ENCODE data around the gene PARN. TPM values are rescaled to one million over a fixed set of nuclear protein-coding genes. Genes with fewer than 3 reads are reported as not detected.

PARN gene
- total and polyA plus RNA-seq, 2 donors (not counting 1 experiment from before 2014, with no cell fraction given): 26.7 to 32.9 TPM

DNA sequence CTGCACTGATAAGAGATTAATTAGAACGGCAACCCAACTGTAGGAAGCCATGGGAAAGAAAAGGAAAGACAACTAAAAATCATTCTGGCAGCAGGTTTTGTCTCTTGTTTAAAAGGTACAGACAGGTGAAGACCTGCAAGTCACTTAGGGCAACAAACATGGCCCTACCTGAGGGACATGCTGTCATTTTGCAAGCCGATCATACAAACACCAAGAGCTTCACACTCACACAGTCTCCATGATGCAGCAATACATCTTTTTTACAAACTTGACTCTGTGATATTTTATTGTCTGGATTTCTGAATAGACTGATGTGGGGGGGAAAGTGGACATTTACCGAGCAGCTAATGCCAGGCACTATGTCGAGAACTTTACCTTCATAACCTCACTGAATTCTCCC lies 101.8 kb downstream of the PARN start:
- Histone ChIP-seq H2AFZ (ENCODE audit: low read length) (no peak overlapping the region), H3K4me1 (ENCODE audit: control insufficient read depth, extremely low read depth, insufficient read depth, low read length) (peaks cover 6% of the 10 kb centered on the region), H3K9ac (ENCODE audit: insufficient read depth, low read length) (no peak overlapping the region), H3K27me3 (ENCODE audit: control insufficient read depth, insufficient read depth, low read length) (no peaks in the 10 kb centered on the region), H3K4me2 (ENCODE audit: extremely low read depth, insufficient read depth, low read length) (no peak overlapping the region), H4K20me1 (ENCODE audit: control insufficient read depth, extremely low read depth, insufficient read depth, low read length) (no peaks in the 10 kb centered on the region), H3K27ac (ENCODE audit: insufficient read depth, low read length) (no peak overlapping the region), H3K9me3 (ENCODE audit: control insufficient read depth, insufficient read depth, low read depth, low read length) (no peaks in the 10 kb centered on the region), H3K4me3 (replicated peaks in 1 of 4; ENCODE audit: control extremely low read depth in 1 of 4, insufficient read depth in 1 of 4, low read depth in 3 of 4, low read length in 4 of 4) (no peak overlapping the region), H3K36me3 (ENCODE audit: control insufficient read depth, insufficient read depth, low read length) (no peaks in the 10 kb centered on the region), H3K79me2 (ENCODE audit: control insufficient read depth, insufficient read depth, low read length) (no peaks in the 10 kb centered on the region)
- TF ChIP-seq, protein P1, sequence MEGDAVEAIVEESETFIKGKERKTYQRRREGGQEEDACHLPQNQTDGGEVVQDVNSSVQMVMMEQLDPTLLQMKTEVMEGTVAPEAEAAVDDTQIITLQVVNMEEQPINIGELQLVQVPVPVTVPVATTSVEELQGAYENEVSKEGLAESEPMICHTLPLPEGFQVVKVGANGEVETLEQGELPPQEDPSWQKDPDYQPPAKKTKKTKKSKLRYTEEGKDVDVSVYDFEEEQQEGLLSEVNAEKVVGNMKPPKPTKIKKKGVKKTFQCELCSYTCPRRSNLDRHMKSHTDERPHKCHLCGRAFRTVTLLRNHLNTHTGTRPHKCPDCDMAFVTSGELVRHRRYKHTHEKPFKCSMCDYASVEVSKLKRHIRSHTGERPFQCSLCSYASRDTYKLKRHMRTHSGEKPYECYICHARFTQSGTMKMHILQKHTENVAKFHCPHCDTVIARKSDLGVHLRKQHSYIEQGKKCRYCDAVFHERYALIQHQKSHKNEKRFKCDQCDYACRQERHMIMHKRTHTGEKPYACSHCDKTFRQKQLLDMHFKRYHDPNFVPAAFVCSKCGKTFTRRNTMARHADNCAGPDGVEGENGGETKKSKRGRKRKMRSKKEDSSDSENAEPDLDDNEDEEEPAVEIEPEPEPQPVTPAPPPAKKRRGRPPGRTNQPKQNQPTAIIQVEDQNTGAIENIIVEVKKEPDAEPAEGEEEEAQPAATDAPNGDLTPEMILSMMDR (conservative IDR thresholded peaks at IDR 0.05 in 1 of 2, IDR thresholded peaks at IDR 0.05 in 1 of 2; ENCODE audit: low read depth in 1 of 2, low read length in 2 of 2): no peak
- TF ChIP-seq EZH2 (IDR thresholded peaks at IDR 0.05; ENCODE audit: low read length, missing control alignments): no peak
- DNase-seq (ENCODE audit: low read depth in 2 of 2): no peak

DNA sequence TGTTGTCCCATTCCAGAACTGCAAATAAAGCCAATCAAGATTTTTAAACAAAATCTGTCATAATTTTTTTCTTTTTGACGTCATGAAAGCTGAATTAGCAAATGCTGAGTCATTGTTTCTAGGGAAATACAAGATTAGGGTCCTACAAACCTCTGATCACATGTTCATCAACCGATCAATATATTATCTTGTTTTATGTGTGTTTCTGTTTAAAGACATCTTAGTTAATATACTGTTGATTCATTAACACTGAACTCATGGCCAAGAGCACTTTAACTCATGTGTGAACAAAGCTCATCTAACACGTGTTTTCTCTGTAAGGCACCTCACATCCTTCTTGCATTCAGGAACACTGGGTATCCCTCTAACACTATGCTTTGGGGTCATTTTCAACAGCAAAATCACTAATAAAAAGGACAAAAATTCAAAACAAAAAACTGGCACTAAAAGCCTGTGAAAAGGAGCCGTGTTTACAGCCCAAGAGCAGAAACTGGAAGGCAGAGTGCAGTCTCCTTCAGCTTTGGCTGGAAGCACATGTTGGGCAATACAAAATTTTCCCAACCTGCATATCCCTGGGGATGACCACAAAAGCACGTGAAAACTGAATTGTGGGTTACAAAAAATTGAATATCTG lies 102.5 kb downstream of the PARN start:
- no peaks in the 10 kb centered on the region for H4K20me1 ChIP-seq (ENCODE audit: control insufficient read depth, extremely low read depth, insufficient read depth, low read length)
- H3K27ac ChIP-seq (ENCODE audit: insufficient read depth, low read length): no peak overlapping the region
- no peaks in the 10 kb centered on the region for H3K9me3 ChIP-seq (ENCODE audit: control insufficient read depth, insufficient read depth, low read depth, low read length)
- no peaks in the 10 kb centered on the region for H3K27me3 ChIP-seq (ENCODE audit: control insufficient read depth, insufficient read depth, low read length)
- no peaks in the 10 kb centered on the region for H3K79me2 ChIP-seq (ENCODE audit: control insufficient read depth, insufficient read depth, low read length)
- H3K4me1 ChIP-seq (ENCODE audit: control insufficient read depth, extremely low read depth, insufficient read depth, low read length): peaks cover 6% of the 10 kb centered on the region
- no peak overlapping the region for H3K4me2 ChIP-seq (ENCODE audit: extremely low read depth, insufficient read depth, low read length)
- no peak overlapping the region for H3K4me3 ChIP-seq (replicated peaks in 1 of 4; ENCODE audit: control extremely low read depth in 1 of 4, insufficient read depth in 1 of 4, low read depth in 3 of 4, low read length in 4 of 4)
- H3K9ac ChIP-seq (ENCODE audit: insufficient read depth, low read length): no peak overlapping the region
- no peaks in the 10 kb centered on the region for H3K36me3 ChIP-seq (ENCODE audit: control insufficient read depth, insufficient read depth, low read length)
- DNase-seq (ENCODE audit: low read depth in 2 of 2): peak; percentile 56 to 90
- TF ChIP-seq, protein P1 (conservative IDR thresholded peaks at IDR 0.05 in 1 of 2, IDR thresholded peaks at IDR 0.05 in 1 of 2; ENCODE audit: low read depth in 1 of 2, low read length in 2 of 2): no peak
- no peak for TF ChIP-seq EZH2 (IDR thresholded peaks at IDR 0.05; ENCODE audit: low read length, missing control alignments)
- H2AFZ ChIP-seq (ENCODE audit: low read length): no peak overlapping the region

DNA sequence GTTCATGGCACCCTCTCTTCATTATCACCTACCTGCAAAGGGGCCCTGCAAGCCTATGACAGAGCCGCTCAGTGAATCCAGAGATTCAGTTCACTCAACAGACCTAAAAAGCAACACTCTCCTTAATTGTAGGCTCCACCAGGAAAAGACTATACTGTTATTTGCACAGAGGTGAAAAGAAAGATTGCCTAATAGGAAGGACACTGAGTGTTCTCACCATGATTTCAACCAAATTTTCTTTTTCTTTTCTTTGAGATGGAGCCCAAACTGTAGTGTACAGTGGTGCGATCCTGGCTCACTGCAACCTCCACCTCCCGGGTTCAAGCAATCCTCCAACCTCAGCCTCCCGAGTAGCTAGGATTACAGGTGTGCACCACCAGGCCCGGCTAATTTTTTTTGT lies 104.5 kb downstream of the PARN start:
- Histone ChIP-seq H3K9ac (ENCODE audit: insufficient read depth, low read length) (no peak overlapping the region), H3K27me3 (ENCODE audit: control insufficient read depth, insufficient read depth, low read length) (no peaks in the 10 kb centered on the region), H4K20me1 (ENCODE audit: control insufficient read depth, extremely low read depth, insufficient read depth, low read length) (no peaks in the 10 kb centered on the region), H2AFZ (ENCODE audit: low read length) (no peak overlapping the region), H3K4me2 (ENCODE audit: extremely low read depth, insufficient read depth, low read length) (no peak overlapping the region), H3K4me1 (ENCODE audit: control insufficient read depth, extremely low read depth, insufficient read depth, low read length) (peaks cover 6% of the 10 kb centered on the region), H3K27ac (ENCODE audit: insufficient read depth, low read length) (no peak overlapping the region), H3K36me3 (ENCODE audit: control insufficient read depth, insufficient read depth, low read length) (no peaks in the 10 kb centered on the region), H3K79me2 (ENCODE audit: control insufficient read depth, insufficient read depth, low read length) (no peaks in the 10 kb centered on the region), H3K9me3 (ENCODE audit: control insufficient read depth, insufficient read depth, low read depth, low read length) (no peaks in the 10 kb centered on the region), H3K4me3 (replicated peaks in 1 of 4; ENCODE audit: control extremely low read depth in 1 of 4, insufficient read depth in 1 of 4, low read depth in 3 of 4, low read length in 4 of 4) (no peak overlapping the region)
- no peak for DNase-seq (ENCODE audit: low read depth in 2 of 2)
- TF ChIP-seq, protein P1 (conservative IDR thresholded peaks at IDR 0.05 in 1 of 2, IDR thresholded peaks at IDR 0.05 in 1 of 2; ENCODE audit: low read depth in 1 of 2, low read length in 2 of 2): no peak
- no peak for TF ChIP-seq EZH2 (IDR thresholded peaks at IDR 0.05; ENCODE audit: low read length, missing control alignments)
